Adipose tissue (tissue), 3 donors: ENCODE measurements around the gene PGP. TPM values are rescaled to one million over a fixed set of nuclear protein-coding genes. Genes with fewer than 3 reads are reported as not detected.

Experiments
- H3K27ac ChIP-seq: one replicate; pipeline ENCODE4 v1.5.1; 2013; ENCODE audit warnings: low read depth, low read length
- WGBS, 3 donors: extraction: QIAGEN DNeasy Blood & Tissue Kit; methylation state at CpG; one replicate each; pipeline ENCODE4 v1.1.7; 2013; 5-methylcytosine and 5-hydroxymethylcytosine counted together
- polyA plus RNA-seq, 3 donors: library from polyadenylated mRNA; stranded (reverse); fragments of 200-250 nt; gene quantifications; one replicate each; pipeline ENCODE4 v1.2.3, GENCODE V29; 2013
- donor health status: healthy with polysubstance abuse.
- donor health status: Bipolar disorder and iron deficiency.
- donor health status: healthy.

The PGP gene
- polyA plus RNA-seq, 3 donors: 3.8 to 12.6 (median 10.7) TPM

- H3K27ac ChIP-seq: no peak overlapping the region
- WGBS, 3 donors: 88 to 93% (median 89%) methylated on average over 13 of the region's 13 CpGs
Measured at GRCh38 chr16:2162676-2163118, 51.9 kb downstream of the PGP start.

DNA sequence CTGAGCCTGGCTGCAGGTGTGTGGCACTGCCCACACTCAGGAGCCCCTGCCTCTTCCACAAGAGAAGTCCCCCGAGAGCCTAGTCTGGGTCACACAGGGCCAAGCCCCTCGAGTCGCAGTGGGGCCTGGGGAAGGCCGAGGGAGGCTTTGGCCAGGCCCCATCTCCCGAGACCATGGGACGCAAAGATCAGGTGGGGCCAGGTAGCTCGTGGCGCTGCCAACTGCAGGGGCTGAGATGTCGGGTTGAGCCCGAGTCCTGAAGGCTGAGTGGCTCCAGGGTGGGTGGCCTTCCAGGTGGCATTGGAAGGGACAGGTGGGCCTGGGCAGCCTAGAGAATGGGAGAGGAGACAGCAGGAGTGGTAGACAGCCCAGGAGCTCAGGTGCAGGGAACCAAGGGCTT, 52.7 kb downstream of the PGP start:
- 91 to 96% (median 93%) methylated on average over 10 of the region's 10 CpGs for WGBS, 3 donors
- no peak overlapping the region for H3K27ac ChIP-seq

Other genes starting within 250 kb of the PGP start
- gene RNF151, start 248.0 kb downstream of the PGP start, polyA plus RNA-seq: under 1 TPM in 1 of 3 donors, not detected in 2; 0.13 TPM
- 10 to 100 TPM; 30.5 to 41.8 (median 41.6) TPM for gene TBL3, start 242.8 kb downstream of the PGP start, polyA plus RNA-seq
- gene NOXO1, start 233.4 kb downstream of the PGP start, polyA plus RNA-seq: under 1 TPM in 2 of 3 donors, not detected in 1; 0.15 to 0.67 TPM
- gene GFER, start 230.6 kb downstream of the PGP start, polyA plus RNA-seq: 10 to 100 TPM; 21.0 to 40.4 (median 30.8) TPM
- under 1 TPM in 2 of 3 donors, not detected in 1; 0.24 to 0.43 TPM for gene SYNGR3, start 224.9 kb downstream of the PGP start, polyA plus RNA-seq
- 10 to 100 TPM; 24.1 to 45.6 (median 42.5) TPM for gene ZNF598, start 205.0 kb downstream of the PGP start, polyA plus RNA-seq
- under 1 TPM in 2 of 3 donors, not detected in 1; 0.54 to 0.68 TPM for gene NPW, start 195.1 kb downstream of the PGP start, polyA plus RNA-seq
- 100 to 1,000 TPM in 2 of 3 donors, 10 to 100 TPM in 1; 28.8 to 317 (median 232) TPM for gene NHERF2, start 187.9 kb downstream of the PGP start, polyA plus RNA-seq
- gene NTHL1, start 167.0 kb downstream of the PGP start, polyA plus RNA-seq: 10 to 100 TPM; 12.1 to 23.3 (median 14.5) TPM
- gene TSC2, start 166.9 kb downstream of the PGP start, polyA plus RNA-seq: 10 to 100 TPM; 39.6 to 60.5 (median 46.8) TPM
- 10 to 100 TPM; 36.9 to 89.6 (median 83.7) TPM for gene PKD1, start 78.9 kb downstream of the PGP start, polyA plus RNA-seq
- 10 to 100 TPM in 1 of 3 donors, 1 to 10 TPM in 2; 1.4 to 24.8 (median 1.9) TPM for gene RAB26, start 66.2 kb downstream of the PGP start, polyA plus RNA-seq
- gene TRAF7, start 59.1 kb downstream of the PGP start, polyA plus RNA-seq: 10 to 100 TPM; 24.3 to 42.1 (median 42.0) TPM
- gene CASKIN1, start 18.2 kb downstream of the PGP start, polyA plus RNA-seq: under 1 TPM; 0.22 to 0.35 (median 0.30) TPM
- 10 to 100 TPM; 53.8 to 56.0 (median 53.9) TPM for gene MLST8, start 9.4 kb downstream of the PGP start, polyA plus RNA-seq
- gene BRICD5, start 4.0 kb downstream of the PGP start, polyA plus RNA-seq: 1 to 10 TPM; 3.3 to 9.9 (median 9.2) TPM
- gene E4F1, start 8.8 kb upstream of the PGP start, polyA plus RNA-seq: 10 to 100 TPM; 11.6 to 19.3 (median 16.1) TPM
- under 1 TPM; 0.41 to 0.45 (median 0.45) TPM for gene DNASE1L2, start 21.6 kb upstream of the PGP start, polyA plus RNA-seq
- 100 to 1,000 TPM in 1 of 3 donors, 10 to 100 TPM in 2; 56.0 to 126 (median 72.3) TPM for gene ECI1, start 36.7 kb upstream of the PGP start, polyA plus RNA-seq
- 100 to 1,000 TPM in 2 of 3 donors, 10 to 100 TPM in 1; 69.8 to 138 (median 102) TPM for gene RNPS1, start 53.3 kb upstream of the PGP start, polyA plus RNA-seq
- 10 to 100 TPM in 1 of 3 donors, 1 to 10 TPM in 2; 6.8 to 11.6 (median 8.0) TPM for gene ABCA3, start 125.9 kb upstream of the PGP start, polyA plus RNA-seq
- gene CCNF, start 214.6 kb upstream of the PGP start, polyA plus RNA-seq: 1 to 10 TPM; 1.0 to 1.4 (median 1.4) TPM
- under 1 TPM; 0.38 to 0.92 (median 0.45) TPM for gene TEDC2, start 245.3 kb upstream of the PGP start, polyA plus RNA-seq